GM18868 (cell line): ENCODE results near the gene KAZN.

ENCODE experiments used
- ATAC-seq: cut with Tn5 transposase; IDR thresholded peaks from one replicate; pipeline ENCODE4 v1.9.1; 2021; ENCODE audit warnings: mild to moderate bottlenecking, moderate library complexity; ENCODE audit not compliant: unreplicated experiment

Gene KAZN

GRCh38 chr1:14924455-14925331, 326.2 kb downstream of the KAZN start:
- ATAC-seq, result no peak

GRCh38 chr1:14925336-14926136, 327.1 kb downstream of the KAZN start:
- ATAC-seq, result no peak

- ATAC-seq, result no peak
Measured at GRCh38 chr1:14926229-14926628, 327.7 kb downstream of the KAZN start.

- ATAC-seq, result no peak
Measured at GRCh38 chr1:14926818-14927575, 328.5 kb downstream of the KAZN start.

GRCh38 chr1:14928412-14928811, 329.9 kb downstream of the KAZN start:
- ATAC-seq, result no peak

GRCh38 chr1:14928886-14929546, 330.5 kb downstream of the KAZN start:
- no peak for ATAC-seq

- no peak for ATAC-seq
Measured at GRCh38 chr1:14929547-14930246, 331.2 kb downstream of the KAZN start.

GRCh38 chr1:14930247-14930965, 331.9 kb downstream of the KAZN start:
- ATAC-seq, result no peak

GRCh38 chr1:14932034-14932638, 333.7 kb downstream of the KAZN start:
- no peak for ATAC-seq

GRCh38 chr1:14934867-14935266, 336.4 kb downstream of the KAZN start:
- ATAC-seq, result no peak

- ATAC-seq, result no peak
Measured at GRCh38 chr1:14936815-14937214, 338.3 kb downstream of the KAZN start.

- no peak for ATAC-seq
Measured at GRCh38 chr1:14937288-14937949, 338.9 kb downstream of the KAZN start.

- no peak for ATAC-seq
Measured at GRCh38 chr1:14939527-14940284, 341.2 kb downstream of the KAZN start.

- ATAC-seq, result no peak
Measured at GRCh38 chr1:14940285-14940870, 341.9 kb downstream of the KAZN start.

GRCh38 chr1:14941864-14942263, 343.4 kb downstream of the KAZN start:
- no peak for ATAC-seq

- ATAC-seq, result no peak
Measured at GRCh38 chr1:14944471-14944985, 346.0 kb downstream of the KAZN start.
